ENCODE results near the gene SERPINB2. TPM values are rescaled to one million over a fixed set of nuclear protein-coding genes. Genes with fewer than 3 reads are reported as not detected.
A peak's percentile ranks its signal among the peaks of the same experiment; 100 is the strongest.
"Not testable (repeated sequence)": the region's sequence is repeated elsewhere in the genome, so short reads cannot be mapped to it uniquely, and the experiment has no call there.

The SERPINB2 gene
- total RNA-seq, 1 donor from 2014 or later = 2.6 TPM

DNA sequence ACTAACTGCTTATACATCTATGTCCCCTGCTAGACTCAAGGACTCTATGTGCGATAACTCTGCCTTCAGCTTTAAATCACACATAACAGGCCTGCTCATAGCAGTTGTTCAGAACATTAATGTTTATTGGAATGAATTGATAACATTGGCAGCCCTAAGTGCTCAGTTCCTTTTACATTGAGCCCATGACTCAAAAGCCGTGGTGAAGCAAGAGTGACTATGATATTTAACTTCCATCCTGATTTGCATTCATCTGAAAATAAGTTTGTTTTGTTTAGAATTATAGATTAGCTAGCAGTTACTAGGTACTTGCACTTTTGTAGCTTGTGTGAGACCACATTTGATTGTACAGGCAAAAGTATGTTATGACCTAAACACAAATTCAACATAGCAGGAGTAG lies 34.5 kb downstream of the SERPINB2 start:
- intact Hi-C loops (cut with DNase I) = no loop called here
- no peak for DNase-seq (ENCODE audit: low spot score)
- no peak for ATAC-seq

DNA sequence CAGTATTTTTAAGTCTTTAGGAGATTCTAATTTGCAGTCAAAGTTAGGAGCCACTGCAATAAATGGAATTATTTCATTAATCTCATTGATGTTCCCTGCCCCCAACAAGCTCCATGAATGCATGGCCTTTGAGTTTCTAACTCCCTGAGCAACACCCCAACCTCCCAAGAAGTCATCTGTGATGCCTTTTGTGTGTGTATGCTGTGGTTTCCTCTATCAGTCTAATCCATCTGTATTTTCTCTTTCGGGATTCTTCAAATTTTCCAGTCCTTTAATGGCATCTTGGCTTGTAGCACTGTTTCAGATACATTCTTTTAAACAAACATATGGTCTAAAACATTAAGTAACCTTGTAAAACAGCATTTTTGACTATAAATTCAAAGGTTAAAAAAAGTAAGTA lies 37.0 kb downstream of the SERPINB2 start:
- no peak for DNase-seq (ENCODE audit: low spot score)
- no peak for ATAC-seq
- intact Hi-C loops (cut with DNase I) = no loop called here

DNA sequence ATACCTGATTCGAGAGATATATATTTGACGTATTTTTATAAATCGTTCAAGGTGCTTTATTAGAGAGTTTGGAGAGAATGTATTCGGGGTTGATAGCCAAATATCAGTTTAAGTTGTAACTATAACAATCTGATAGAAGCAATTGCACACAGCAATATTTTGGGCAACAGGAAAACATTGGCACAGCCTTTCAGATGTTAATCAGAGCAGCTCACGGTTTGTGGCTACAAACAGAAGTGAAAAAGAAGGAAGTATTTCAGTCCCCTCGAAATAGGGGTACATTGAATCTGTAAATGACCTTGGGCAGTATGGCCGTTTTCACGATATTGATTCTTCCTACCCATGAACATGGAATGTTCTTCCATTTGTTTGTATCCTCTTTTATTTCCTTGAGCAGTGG lies 40.8 kb downstream of the SERPINB2 start:
- intact Hi-C loops (cut with DNase I) = no loop called here
- no peak for ATAC-seq
- DNase-seq (ENCODE audit: low spot score) = no peak

DNA sequence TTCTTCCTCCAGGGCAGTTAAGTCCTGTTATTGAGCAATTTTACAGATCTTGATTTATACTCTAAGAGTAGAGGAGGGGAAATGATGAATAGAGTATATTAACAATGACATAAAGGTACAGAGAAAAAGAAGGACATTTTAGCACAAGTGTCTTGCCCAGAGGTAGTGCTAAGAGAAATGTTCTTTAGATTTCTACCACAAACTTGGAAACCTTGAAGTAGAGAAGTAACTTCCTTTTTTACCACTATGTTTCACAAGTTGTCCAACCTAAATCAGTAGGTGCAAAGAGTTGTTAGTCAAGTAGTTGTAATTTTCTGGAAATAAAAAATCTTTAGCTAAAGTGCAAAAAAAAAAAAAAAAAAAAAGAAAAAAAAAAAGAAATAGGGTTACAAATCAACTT lies 41.9 kb downstream of the SERPINB2 start:
- intact Hi-C loops (cut with DNase I); DNase-seq (ENCODE audit: low spot score); ATAC-seq: not testable (repeated sequence)

DNA sequence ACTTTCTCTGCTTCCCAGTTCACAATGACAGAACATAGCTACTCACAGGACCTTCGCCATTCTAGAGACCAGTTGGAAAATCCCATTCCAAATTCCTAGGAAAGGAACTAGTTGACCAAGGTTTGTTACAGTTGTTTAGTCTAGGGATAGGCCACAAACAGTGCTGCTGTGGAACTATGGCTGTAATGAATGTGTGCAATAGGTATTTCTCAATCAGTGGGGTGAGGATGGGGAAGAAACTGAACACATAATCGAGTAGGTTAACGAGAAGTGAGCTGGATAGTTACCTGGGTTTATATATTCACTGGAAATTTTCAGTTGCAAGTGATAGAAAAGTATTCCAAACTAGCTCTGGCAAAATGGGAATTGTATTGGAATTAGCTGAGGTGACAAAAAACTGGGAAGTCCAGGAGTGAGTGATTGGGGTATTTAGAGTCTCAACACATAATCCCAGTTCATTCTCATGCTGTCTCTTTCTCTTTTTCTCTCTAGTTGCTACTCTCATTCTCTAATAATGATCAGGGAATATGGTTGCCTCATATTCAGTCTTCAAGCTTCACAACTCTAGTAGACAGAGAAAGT lies 43.4 kb downstream of the SERPINB2 start:
- intact Hi-C loops (cut with DNase I) = no loop called here
- ATAC-seq = no peak

DNA sequence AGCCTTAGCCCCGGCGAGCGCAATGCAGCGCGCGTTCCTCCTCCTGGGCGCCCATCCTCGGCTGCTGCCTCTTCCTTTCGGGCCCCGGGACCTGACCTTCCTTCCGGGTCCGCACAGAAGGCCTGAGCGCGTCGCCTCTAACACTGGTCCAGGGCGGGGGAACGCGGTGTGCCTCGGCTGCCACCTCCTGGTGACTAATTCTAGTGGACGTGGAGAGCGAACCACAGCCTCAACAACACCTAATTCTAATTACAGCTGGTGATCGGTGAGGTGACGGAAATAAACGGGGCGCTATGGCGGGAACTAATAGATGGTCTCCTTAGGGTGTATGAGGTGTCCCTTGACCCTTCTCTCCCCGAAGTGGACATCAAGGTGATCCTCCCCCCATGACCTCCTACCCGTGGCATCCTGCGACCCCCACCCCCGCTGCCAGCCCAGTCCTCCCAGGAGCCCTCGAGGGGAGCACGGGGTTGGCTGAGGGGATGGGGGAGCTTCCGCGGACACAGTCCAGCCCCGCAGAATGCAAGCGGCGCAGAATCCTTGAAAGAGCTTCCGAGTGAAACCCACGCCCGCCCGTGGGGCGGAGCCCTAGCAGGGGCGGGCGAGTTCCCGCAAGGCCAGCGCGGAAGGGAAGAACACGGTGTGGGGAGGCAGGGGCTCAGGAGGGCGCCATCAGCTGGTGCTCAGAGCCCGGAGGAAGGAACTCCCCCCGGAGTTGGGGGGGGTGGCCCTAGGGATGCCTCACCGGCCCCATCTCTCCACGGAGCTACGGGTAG lies 48.8 kb downstream of the SERPINB2 start:
- peak; percentile 96 for ATAC-seq
- intact Hi-C loops (cut with DNase I) = no loop called here
- peak; percentile 88 for DNase-seq (ENCODE audit: low spot score)

More for the DNA sequence above, 43.4 kb downstream of the SERPINB2 start:
- no peak for DNase-seq (ENCODE audit: low spot score)

DNA sequence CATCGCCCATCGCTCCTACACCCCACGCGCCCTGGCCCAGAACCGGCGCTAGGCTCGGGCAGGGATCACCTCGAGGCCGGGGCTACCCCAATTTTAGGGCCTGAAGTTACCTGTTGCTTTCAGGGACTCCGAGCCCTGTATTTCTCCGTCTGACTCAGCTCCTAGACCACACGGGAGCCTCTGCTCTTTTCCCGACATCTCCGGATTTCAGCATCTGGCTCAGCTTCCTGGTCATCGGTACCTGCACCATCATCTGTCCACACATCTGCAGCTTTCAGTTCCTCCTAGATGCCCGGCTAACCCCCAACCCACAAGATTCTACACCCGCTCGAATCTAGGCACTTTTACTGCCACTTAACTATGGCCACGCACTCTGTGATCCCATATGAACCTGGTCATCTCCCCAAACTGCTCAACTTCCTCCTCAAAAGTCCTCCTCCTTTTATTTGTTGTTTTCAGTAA lies 49.5 kb downstream of the SERPINB2 start:
- no peak for ATAC-seq
- no peak for DNase-seq (ENCODE audit: low spot score)
- intact Hi-C loops (cut with DNase I) = no loop called here

DNA sequence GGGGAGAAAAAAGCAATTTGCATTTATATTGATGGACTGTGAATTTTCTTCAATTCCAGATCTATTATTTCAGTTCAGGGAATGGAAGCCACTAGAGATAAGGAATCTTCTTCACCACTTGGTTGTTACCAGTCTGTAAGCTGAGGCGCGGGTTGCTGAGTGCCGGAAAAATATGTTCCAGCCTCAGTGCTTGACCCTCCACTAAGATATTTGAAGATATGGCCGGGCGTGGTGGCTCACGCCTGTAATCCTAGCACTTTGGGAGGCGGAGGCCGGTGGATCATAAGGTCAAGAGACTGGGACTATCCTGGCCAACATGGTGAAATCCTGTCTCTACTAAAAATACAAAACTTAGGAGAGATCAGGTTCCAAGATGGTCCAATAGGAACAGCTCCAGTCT lies 52.5 kb downstream of the SERPINB2 start:
- intact Hi-C loops (cut with DNase I) = no loop called here
- DNase-seq (ENCODE audit: low spot score) (no peak), ATAC-seq (no peak)

DNA sequence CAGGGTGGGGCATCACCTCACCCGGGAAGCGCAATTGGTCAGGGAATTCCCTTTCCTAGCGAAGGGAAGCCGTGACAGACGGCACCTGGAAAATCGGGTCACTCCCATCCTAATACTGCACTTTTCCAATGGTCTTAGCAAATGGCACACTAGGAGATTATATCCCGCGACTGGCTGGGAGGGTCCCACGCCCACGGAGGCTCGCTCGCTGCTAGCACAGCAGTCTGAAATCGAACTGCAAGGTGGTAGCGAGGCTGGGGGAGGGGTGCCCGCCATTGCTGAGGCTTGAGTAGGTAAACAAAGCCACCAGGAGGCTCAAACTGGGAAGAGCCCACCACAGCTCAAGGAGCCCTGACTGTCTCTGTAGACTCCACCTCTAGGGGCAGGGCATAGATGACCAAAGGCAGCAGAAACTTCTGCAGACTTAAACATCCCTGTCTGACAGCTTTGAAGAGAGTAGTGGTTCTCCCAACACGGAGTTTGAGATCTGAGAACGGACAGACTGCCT lies 53.1 kb downstream of the SERPINB2 start:
- DNase-seq (ENCODE audit: low spot score); ATAC-seq; intact Hi-C loops (cut with DNase I): not testable (repeated sequence)

DNA sequence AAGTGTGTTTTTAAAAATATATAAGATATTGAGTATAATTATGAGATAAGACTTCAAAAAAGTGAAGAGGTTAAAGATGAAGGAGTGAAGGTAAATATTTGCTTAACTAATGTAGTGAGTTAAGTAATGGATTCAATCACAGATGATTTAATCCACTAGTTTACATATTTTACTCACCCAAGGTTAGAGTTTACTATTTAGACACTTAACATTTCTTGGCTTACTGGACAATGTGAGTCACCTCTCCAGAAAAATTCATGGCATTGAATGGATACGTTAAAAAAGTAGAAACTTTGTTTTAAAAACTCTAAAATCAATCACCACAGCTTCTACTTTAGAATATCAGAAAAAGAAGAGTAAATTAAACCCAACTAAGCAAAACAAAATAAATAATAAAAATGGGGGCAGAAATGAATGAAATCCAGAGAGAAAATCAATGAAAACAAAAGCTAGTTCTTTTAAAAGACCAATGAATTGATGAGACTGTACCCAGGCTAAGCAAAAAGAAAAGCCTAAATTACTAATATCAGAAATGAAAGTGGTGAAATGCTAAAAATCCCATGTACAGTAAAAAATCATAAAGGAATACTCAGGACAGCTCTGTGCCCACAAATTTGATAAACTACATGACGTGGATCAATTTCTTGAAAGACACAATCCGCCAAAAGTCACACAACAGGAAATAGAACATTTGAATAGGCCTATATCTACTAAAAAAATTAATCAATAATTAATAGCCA lies 59.7 kb downstream of the SERPINB2 start:
- ATAC-seq (no peak), DNase-seq (ENCODE audit: low spot score) (no peak)
- intact Hi-C loops (cut with DNase I) = no loop called here

DNA sequence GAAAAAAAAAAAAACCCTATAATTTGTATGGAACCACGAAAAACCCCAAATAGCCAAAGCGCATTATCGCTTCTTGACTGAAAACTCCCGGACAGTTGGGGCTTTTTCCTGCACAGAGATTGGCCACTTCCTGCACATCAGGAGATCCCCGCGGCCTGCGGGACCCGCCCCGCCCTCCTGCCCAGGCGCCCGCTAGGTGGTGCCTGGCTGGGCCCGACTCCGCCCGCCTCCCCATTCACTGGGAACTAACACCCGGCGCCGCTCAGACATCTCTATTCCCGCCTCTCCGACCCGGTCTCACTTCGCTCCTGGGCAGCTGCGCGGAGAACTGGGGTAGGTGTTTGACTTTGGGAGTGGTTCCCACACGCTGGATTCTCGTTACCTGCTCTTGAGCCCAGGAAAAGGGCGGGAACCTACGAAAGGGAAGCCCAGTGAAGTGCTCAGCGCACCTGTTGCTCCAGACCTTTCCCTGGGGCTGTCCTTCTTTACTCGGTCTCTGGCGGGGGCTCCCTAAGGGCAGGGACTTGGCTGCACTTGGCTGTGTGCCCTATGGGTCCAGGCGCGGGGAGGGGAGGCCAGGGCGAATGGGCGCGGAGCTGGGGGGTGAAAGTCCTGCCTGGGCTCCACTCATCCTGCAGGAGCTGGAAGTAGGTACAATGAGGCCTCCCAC lies 61.7 kb downstream of the SERPINB2 start, which contains the start of gene HMSD:
HMSD (plus strand) TSS at position 234 of the 670 bp plus-strand sequence. CDS start 4,155 bp downstream, outside the sequence.
- intact Hi-C loops (cut with DNase I) = no loop called here
- peak; percentile 88 for ATAC-seq
- peak; percentile 74 for DNase-seq (ENCODE audit: low spot score)

DNA sequence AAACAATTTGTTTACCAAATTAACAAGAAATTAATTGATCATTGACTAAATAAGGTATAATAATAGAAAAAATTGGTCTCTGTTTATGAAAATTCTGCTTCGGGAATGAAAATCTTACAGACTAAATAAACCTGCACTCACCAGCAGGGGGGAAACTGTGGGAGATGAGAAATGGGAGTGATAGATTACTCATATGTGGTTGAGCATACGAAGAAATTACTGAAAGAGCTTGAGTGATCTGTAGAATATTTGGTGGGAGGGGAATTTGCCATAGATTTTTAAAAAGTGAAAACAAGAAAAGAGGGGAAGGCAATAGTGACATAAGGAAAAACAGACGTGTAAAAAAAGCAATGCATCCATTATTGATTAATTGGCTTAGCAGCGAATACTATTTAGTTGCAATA lies 63.8 kb downstream of the SERPINB2 start:
- DNase-seq (ENCODE audit: low spot score) (no peak), ATAC-seq (no peak)
- intact Hi-C loops (cut with DNase I) = no loop called here

Other genes starting within 250 kb of the SERPINB2 start
- not detected for gene SERPINB4, start 243.4 kb upstream of the SERPINB2 start, total RNA-seq
- not detected for gene SERPINB3, start 225.8 kb upstream of the SERPINB2 start, total RNA-seq
- gene SERPINB11, start 184.7 kb upstream of the SERPINB2 start, total RNA-seq = not detected
- gene SERPINB7, start 112.3 kb upstream of the SERPINB2 start, total RNA-seq = 0.53 TPM
- gene SERPINB10, start 20.3 kb downstream of the SERPINB2 start, total RNA-seq = not detected
- 7.8 TPM for gene HMSD, start 61.6 kb downstream of the SERPINB2 start, total RNA-seq
- gene SERPINB8, start 82.4 kb downstream of the SERPINB2 start, total RNA-seq = 16.5 TPM

Data from sciatic nerve (tissue), 2 donors.